Measurements from ENCODE around the gene MYL1.

The MYL1 gene

DNA sequence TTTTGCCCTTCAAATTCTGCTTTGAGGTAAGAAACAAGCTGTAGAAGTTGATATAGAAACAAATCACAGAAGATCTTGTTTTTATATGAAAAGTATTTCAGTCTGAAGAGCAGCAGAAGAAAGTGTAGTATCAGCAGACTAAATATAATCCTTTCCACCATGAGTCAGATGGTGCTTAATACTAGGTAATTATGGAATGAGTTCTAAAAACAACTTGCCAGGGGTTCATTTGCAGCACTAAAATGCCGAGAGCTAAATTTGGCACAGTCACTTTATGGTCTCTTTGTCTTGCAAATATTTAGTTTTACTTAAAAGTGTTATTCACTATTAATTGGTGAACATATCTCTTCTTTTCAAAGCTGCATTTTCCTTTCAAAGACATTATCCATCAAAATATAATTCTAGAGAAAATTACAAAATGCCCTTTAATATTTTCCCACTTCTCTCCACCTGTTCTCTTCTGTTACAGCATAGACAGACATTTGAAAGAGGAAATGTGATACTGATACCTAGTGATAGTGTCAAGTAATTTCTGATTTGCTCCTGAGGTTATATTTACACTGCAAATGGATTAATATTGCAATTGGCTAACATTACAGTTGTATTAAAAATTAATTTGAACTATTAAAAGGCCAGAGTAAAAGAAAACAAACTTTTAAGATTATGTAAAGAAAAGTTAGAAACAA lies 5.3 kb downstream of the MYL1 start:
- Histone ChIP-seq H3K4me1 (ENCODE audit: control insufficient read depth, insufficient read depth, low read length) (no peaks in the 10 kb centered on the region), H3K36me3 (ENCODE audit: control insufficient read depth, insufficient read depth, low read length) (no peaks in the 10 kb centered on the region), H3K9me3 (ENCODE audit: control insufficient read depth, insufficient read depth, low read length) (no peaks in the 10 kb centered on the region), H3K9ac (ENCODE audit: low read depth, low read length) (no peak overlapping the region), H3K27me3 (ENCODE audit: control insufficient read depth, insufficient read depth, low read length) (no peaks in the 10 kb centered on the region), H3K4me3 (ENCODE audit: low read depth, low read length) (no peak overlapping the region)

DNA sequence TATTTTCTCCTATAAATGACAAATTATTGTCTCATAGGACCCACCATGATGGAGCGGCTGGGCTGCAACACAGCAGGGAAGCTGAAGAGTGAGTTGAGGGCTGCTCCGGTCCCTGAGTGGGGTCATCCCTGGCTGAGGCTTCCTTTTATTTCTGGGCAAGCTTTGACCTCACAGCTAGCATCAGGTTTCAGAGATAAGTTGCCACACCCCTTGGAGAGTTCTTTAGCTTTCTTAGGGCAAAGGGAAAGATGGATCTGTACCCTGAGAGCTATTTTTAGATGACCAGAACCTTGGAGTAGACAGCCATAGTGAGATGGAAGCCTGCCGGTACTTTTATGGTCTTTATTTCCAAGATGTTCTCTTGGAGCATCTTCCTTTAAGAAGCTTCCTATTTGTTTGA lies 11.5 kb downstream of the MYL1 start:
- no peaks in the 10 kb centered on the region for H3K9me3 ChIP-seq (ENCODE audit: control insufficient read depth, insufficient read depth, low read length)
- no peak overlapping the region for H3K9ac ChIP-seq (ENCODE audit: low read depth, low read length)
- H3K4me1 ChIP-seq (ENCODE audit: control insufficient read depth, insufficient read depth, low read length) = no peaks in the 10 kb centered on the region
- no peaks in the 10 kb centered on the region for H3K27me3 ChIP-seq (ENCODE audit: control insufficient read depth, insufficient read depth, low read length)
- H3K36me3 ChIP-seq (ENCODE audit: control insufficient read depth, insufficient read depth, low read length) = no peaks in the 10 kb centered on the region
- H3K4me3 ChIP-seq (ENCODE audit: low read depth, low read length) = no peak overlapping the region

DNA sequence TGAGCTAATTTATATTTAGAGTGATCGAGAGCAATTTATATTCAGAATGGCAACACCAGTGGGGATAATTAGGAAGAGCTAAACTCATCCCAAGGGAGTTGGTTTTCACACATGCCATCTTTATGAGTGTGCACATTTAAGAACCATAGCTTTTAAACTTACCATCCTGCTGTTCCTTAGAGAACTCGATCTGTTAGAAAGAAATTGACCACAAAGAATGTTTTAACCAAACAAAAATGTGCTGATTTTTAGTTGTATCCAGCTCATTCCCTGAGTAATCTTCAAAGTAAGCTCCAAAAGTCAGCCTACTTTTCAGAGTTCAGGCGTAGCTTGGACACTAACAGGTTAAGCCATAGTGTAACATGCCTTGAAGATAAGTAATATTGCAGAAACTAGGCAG lies 12.6 kb downstream of the MYL1 start:
- no peaks in the 10 kb centered on the region for H3K9me3 ChIP-seq (ENCODE audit: control insufficient read depth, insufficient read depth, low read length)
- H3K4me3 ChIP-seq (ENCODE audit: low read depth, low read length) = no peak overlapping the region
- no peaks in the 10 kb centered on the region for H3K27me3 ChIP-seq (ENCODE audit: control insufficient read depth, insufficient read depth, low read length)
- H3K4me1 ChIP-seq (ENCODE audit: control insufficient read depth, insufficient read depth, low read length) = no peaks in the 10 kb centered on the region
- no peaks in the 10 kb centered on the region for H3K36me3 ChIP-seq (ENCODE audit: control insufficient read depth, insufficient read depth, low read length)
- H3K9ac ChIP-seq (ENCODE audit: low read depth, low read length) = no peak overlapping the region

DNA sequence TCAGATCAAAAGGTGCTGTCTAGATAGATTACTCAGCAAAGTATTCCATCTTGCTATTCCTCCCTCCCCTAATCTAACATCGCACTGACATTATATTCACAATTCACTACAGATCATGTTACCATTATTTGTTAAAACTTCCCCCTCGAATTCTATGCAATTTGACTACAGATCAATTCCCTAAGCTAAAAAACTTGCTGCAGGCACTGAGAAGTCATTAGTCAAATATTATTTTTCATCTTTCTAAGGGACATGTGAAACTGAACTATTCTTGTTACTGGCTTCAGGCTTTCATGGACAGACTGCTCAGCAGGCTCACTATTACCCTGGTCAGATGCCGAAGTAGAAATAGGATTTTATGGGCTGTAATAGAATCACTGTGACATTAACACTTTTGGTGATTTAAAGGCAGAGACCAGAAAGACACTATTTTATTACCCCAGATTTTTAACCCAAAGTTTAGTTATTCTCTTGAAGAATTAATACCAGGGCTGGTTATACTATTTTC lies 15.1 kb downstream of the MYL1 start:
- no peaks in the 10 kb centered on the region for H3K9me3 ChIP-seq (ENCODE audit: control insufficient read depth, insufficient read depth, low read length)
- no peak overlapping the region for H3K4me3 ChIP-seq (ENCODE audit: low read depth, low read length)
- H3K9ac ChIP-seq (ENCODE audit: low read depth, low read length) = no peak overlapping the region
- H3K27me3 ChIP-seq (ENCODE audit: control insufficient read depth, insufficient read depth, low read length) = no peaks in the 10 kb centered on the region
- no peaks in the 10 kb centered on the region for H3K4me1 ChIP-seq (ENCODE audit: control insufficient read depth, insufficient read depth, low read length)
- H3K36me3 ChIP-seq (ENCODE audit: control insufficient read depth, insufficient read depth, low read length) = no peaks in the 10 kb centered on the region

DNA sequence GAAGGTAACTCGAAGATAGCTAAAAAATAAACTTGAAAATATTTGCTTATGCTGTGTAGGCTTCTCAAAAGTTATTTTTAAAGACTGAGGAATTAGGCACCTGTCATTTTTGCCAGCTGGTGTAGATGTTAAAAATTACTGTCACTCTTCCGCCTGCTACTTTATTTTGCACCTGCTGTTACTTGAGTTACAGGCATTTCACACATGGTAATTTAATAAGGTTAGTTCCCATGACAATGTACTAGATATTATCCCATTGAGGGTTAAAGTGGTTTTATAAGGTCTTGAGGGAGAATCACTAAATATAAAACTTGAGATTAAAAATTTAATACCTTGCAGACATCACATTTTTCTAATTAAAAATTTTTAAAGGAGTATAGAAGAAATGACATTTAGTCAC lies 26.6 kb downstream of the MYL1 start:
- no peaks in the 10 kb centered on the region for H3K9me3 ChIP-seq (ENCODE audit: control insufficient read depth, insufficient read depth, low read length)
- no peak overlapping the region for H3K9ac ChIP-seq (ENCODE audit: low read depth, low read length)
- H3K27me3 ChIP-seq (ENCODE audit: control insufficient read depth, insufficient read depth, low read length) = no peaks in the 10 kb centered on the region

DNA sequence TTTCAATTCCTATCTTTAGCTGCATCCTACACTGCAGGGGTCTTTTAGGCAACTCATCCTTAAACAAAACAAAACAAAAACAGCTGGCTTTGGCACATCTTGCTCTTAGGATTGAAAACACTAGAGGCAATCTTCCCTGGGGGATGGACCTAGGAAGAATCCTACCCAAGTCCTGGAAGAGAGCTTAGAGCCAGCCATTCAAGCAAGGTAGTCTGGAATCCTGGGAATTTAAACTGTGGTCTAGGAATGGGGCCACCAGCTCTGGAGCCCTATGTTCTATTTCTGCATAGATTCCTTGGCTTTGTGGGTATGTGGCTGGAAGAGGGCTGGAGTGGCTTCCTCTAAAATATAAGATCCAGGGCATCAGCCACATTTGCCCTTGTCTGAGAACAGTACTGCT lies 27.7 kb downstream of the MYL1 start:
- Histone ChIP-seq H3K9ac (ENCODE audit: low read depth, low read length) (no peak overlapping the region), H3K27me3 (ENCODE audit: control insufficient read depth, insufficient read depth, low read length) (no peaks in the 10 kb centered on the region), H3K4me3 (ENCODE audit: low read depth, low read length) (no peak overlapping the region), H3K36me3 (ENCODE audit: control insufficient read depth, insufficient read depth, low read length) (no peaks in the 10 kb centered on the region), H3K4me1 (ENCODE audit: control insufficient read depth, insufficient read depth, low read length) (no peaks in the 10 kb centered on the region), H3K9me3 (ENCODE audit: control insufficient read depth, insufficient read depth, low read length) (no peaks in the 10 kb centered on the region)

More for the DNA sequence above, 26.6 kb downstream of the MYL1 start:
- Histone ChIP-seq H3K4me1 (ENCODE audit: control insufficient read depth, insufficient read depth, low read length) (no peaks in the 10 kb centered on the region), H3K4me3 (ENCODE audit: low read depth, low read length) (no peak overlapping the region), H3K36me3 (ENCODE audit: control insufficient read depth, insufficient read depth, low read length) (no peaks in the 10 kb centered on the region)

DNA sequence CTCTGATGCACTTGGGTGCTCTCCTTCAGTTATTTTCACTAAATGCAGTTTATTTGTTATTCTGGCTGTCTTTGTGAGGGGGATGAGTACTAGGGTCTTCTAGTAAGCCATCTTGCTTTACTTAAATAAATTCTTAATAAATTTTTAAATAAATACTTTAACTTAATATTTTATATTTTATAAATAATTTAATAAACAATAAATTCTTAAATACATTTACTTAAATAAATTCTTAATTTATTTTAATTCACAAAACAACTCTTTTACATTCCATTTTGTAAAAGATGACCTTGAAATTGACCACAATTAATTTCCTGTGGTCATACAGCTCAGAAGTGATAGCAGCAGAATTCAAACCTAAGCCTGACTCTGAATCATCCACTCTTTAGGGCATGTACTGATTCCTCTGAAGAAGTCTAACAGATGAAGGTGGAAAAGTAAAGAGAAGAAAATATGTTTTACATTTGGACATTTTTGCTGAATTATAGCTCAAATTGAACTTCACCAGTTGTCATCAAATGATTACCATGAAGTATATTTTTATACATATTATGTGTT lies 28.8 kb downstream of the MYL1 start:
- no peak overlapping the region for H3K9ac ChIP-seq (ENCODE audit: low read depth, low read length)
- no peak overlapping the region for H3K4me3 ChIP-seq (ENCODE audit: low read depth, low read length)
- H3K27me3 ChIP-seq (ENCODE audit: control insufficient read depth, insufficient read depth, low read length) = no peaks in the 10 kb centered on the region
- H3K36me3 ChIP-seq (ENCODE audit: control insufficient read depth, insufficient read depth, low read length) = no peaks in the 10 kb centered on the region
- no peaks in the 10 kb centered on the region for H3K4me1 ChIP-seq (ENCODE audit: control insufficient read depth, insufficient read depth, low read length)
- H3K9me3 ChIP-seq (ENCODE audit: control insufficient read depth, insufficient read depth, low read length) = no peaks in the 10 kb centered on the region

DNA sequence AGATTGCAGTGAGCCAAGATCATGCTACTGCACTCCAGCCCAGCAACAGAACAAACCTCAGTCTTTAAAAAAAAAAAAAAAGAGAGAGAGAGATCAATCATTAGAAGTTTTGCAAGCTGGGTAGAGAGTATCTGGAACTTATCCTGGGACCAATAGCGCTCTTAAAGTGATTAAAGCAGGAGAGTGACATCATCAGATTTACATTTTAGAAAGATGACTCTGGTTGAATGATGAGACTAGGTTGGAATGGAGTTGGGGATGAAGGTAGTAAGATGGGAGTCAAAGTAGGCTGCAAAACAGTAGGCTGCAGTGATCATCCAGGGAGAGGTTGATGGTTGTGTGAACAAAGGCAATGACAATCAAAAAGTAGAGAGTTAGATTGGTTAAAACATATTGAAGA lies 37.8 kb downstream of the MYL1 start:
- Histone ChIP-seq H3K36me3 (ENCODE audit: control insufficient read depth, insufficient read depth, low read length) (no peaks in the 10 kb centered on the region), H3K4me3 (ENCODE audit: low read depth, low read length) (no peak overlapping the region), H3K27me3 (ENCODE audit: control insufficient read depth, insufficient read depth, low read length) (no peaks in the 10 kb centered on the region), H3K9me3 (ENCODE audit: control insufficient read depth, insufficient read depth, low read length) (no peaks in the 10 kb centered on the region), H3K9ac (ENCODE audit: low read depth, low read length) (no peak overlapping the region), H3K4me1 (ENCODE audit: control insufficient read depth, insufficient read depth, low read length) (no peaks in the 10 kb centered on the region)

DNA sequence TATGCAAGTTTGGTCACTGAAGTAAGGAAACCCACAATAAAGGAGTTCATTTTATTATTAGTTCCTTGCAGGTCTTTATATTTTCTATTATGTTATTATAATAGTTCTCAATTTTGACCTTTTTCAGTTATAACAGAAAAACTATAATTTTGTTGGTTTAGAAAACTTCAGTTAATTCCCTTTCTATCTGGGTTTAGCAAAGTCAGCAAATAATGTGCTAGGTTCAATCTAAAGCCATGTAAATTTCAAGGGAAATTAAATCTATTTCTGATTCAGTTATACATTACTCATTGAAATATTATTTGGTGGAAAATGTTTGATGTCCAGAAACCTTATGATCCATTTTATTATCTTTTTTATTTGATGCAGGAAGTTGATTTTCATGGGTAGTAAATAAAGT lies 43.7 kb downstream of the MYL1 start:
- Histone ChIP-seq H3K4me3 (ENCODE audit: low read depth, low read length) (no peak overlapping the region), H3K9ac (ENCODE audit: low read depth, low read length) (no peak overlapping the region), H3K9me3 (ENCODE audit: control insufficient read depth, insufficient read depth, low read length) (no peaks in the 10 kb centered on the region), H3K36me3 (ENCODE audit: control insufficient read depth, insufficient read depth, low read length) (no peaks in the 10 kb centered on the region), H3K4me1 (ENCODE audit: control insufficient read depth, insufficient read depth, low read length) (no peaks in the 10 kb centered on the region), H3K27me3 (ENCODE audit: control insufficient read depth, insufficient read depth, low read length) (no peaks in the 10 kb centered on the region)

DNA sequence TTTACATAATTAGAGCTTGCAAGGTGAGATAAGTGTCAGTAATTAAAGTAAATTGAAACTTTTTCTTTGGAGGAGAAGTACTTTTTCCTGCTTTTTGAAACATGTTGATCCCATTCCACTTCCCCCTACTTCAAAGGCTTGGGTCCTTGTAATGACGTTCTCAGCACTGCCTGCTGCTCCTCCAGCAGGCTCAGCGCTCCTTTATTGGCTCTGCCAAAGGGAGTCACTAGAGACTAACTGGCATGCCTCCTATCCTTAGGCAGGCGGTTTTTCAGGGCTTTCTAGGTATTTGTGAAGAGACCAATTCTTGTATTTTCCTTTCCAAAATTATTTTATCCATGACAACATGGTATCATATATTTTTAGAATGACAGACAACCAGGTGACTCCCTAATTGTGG lies 45.8 kb downstream of the MYL1 start:
- H3K27me3 ChIP-seq (ENCODE audit: control insufficient read depth, insufficient read depth, low read length) = no peaks in the 10 kb centered on the region
- no peaks in the 10 kb centered on the region for H3K9me3 ChIP-seq (ENCODE audit: control insufficient read depth, insufficient read depth, low read length)
- no peak overlapping the region for H3K4me3 ChIP-seq (ENCODE audit: low read depth, low read length)
- no peaks in the 10 kb centered on the region for H3K4me1 ChIP-seq (ENCODE audit: control insufficient read depth, insufficient read depth, low read length)
- no peaks in the 10 kb centered on the region for H3K36me3 ChIP-seq (ENCODE audit: control insufficient read depth, insufficient read depth, low read length)
- H3K9ac ChIP-seq (ENCODE audit: low read depth, low read length) = no peak overlapping the region

DNA sequence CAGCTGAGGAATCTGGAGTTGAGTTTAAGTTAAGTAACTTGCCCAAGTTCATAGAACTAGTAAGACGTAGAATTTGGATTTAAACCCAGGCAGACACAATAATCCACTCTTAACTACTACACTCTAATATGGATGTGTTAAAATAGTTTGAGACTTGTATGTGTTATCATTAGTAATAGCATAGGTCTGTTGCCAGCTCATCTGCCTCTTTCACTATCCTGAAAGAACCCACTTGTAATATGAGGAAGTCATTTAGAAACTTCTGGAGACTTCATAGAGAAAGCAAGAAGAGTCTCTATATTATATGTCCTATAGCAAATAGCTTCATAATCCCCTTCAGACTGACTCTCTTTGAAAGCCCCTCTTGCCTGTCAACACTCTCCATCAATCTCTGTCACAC lies 46.7 kb downstream of the MYL1 start:
- Histone ChIP-seq H3K9ac (ENCODE audit: low read depth, low read length) (no peak overlapping the region), H3K4me3 (ENCODE audit: low read depth, low read length) (no peak overlapping the region), H3K27me3 (ENCODE audit: control insufficient read depth, insufficient read depth, low read length) (no peaks in the 10 kb centered on the region)

DNA sequence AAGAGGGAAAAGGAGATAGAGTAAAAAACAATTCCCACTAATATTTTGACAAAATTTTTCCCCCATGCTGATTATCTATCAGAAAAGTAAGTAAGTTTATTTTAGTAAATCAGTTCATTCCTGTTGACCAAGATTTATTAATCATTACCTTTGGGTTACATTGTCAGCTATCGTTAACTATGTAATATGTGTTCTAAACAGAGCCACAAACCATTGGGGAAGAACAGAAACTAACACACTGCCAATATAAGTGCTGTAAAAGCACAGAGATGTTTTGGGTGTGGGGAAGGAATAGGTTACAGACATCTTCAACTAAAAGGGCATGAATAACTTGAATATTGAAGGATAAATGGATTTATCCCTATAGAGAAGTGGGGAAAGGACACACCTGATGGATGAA lies 47.3 kb downstream of the MYL1 start:
- Histone ChIP-seq H3K27me3 (ENCODE audit: control insufficient read depth, insufficient read depth, low read length) (no peaks in the 10 kb centered on the region), H3K9me3 (ENCODE audit: control insufficient read depth, insufficient read depth, low read length) (no peaks in the 10 kb centered on the region), H3K9ac (ENCODE audit: low read depth, low read length) (no peak overlapping the region), H3K4me3 (ENCODE audit: low read depth, low read length) (no peak overlapping the region), H3K4me1 (ENCODE audit: control insufficient read depth, insufficient read depth, low read length) (no peaks in the 10 kb centered on the region), H3K36me3 (ENCODE audit: control insufficient read depth, insufficient read depth, low read length) (no peaks in the 10 kb centered on the region)

More for the DNA sequence above, 46.7 kb downstream of the MYL1 start:
- Histone ChIP-seq H3K4me1 (ENCODE audit: control insufficient read depth, insufficient read depth, low read length) (no peaks in the 10 kb centered on the region), H3K9me3 (ENCODE audit: control insufficient read depth, insufficient read depth, low read length) (no peaks in the 10 kb centered on the region), H3K36me3 (ENCODE audit: control insufficient read depth, insufficient read depth, low read length) (no peaks in the 10 kb centered on the region)

Data from iPS-15b (cell line).